PC-3 (cell line): ENCODE measurements around the gene TNNT2.

Experiments used
- CTCF ChIP-seq: fragments of 300-600 bp; sonication (generic); conservative IDR thresholded peaks from 2 replicates; pipeline ENCODE4 v1.5.1; 2017; ENCODE audit warnings: antibody characterized with exemption, low read depth, mild to moderate bottlenecking, low read length
- EZH2phosphoT487 ChIP-seq: fragments of 300-600 bp; sonication (generic); IDR thresholded peaks from 2 replicates; pipeline ENCODE4 v1.6.1; 2018; ENCODE audit warnings: mild to moderate bottlenecking, antibody characterized with exemption, low read length, borderline replicate concordance

GRCh38 chr1:201423655-201424054 lies 46.2 kb upstream of the TNNT2 start:
- TF ChIP-seq CTCF (no peak), EZH2phosphoT487 (no peak)
